G401 (cell line): ENCODE results near the gene ATP8B4. TPM values are rescaled to one million over a fixed set of nuclear protein-coding genes. Genes with fewer than 3 reads are reported as not detected.

Source experiments
- DNase-seq: peaks from one replicate; pipeline ENCODE4 v3.0.0-alpha.2; 2015; ENCODE audit warnings: low spot score
- in situ Hi-C: cut with HindIII; loops from 2 replicates; pipeline ENCODE4 v1.10.0; 2016; ENCODE audit warnings: low sequenced_read_pairs, mixed read lengths
- total RNA-seq: library from RNA; depleted of rRNA; stranded (reverse); fragments of >200 nt; shearing (Covaris generic); gene quantifications from 2 replicates; pipeline ENCODE4 v1.2.3, GENCODE V29; 2014

Gene ATP8B4
- total RNA-seq, 1 experiment from 2014 or later = 3.5 TPM

DNA sequence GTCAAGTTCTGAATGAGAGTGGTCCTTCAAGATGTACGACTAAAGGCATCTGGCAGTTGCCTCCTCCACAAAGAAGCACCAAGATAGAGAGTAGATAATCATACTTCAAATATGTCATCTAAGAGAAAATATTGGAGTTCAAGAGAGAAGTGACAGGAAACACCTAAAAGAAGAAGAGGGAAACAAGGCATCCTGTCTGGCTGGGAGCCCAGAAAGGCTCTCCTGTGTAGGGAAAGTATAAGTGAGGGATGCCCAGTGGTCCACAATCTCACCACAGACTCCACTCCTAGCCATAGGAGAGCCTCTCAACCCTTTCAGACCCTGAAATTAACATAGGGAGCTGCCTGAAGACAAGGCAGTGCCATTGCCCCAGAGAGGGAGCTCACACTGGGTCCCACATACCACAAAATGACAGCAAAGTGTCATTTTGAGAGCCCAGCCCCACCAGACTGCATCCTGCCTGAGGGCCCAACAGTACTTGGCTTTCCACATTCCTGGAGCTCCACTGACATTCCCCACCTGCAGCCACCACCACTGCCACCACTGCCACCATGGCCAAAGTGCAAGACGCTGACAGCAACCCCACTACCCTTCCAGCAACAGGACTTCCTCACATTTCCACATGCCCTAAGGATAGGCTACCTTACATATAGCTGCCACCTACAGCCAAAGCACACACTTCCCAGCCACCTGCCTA, 210.6 kb downstream of the ATP8B4 start:
- no peak for DNase-seq
- in situ Hi-C loops = no loop called here

DNA sequence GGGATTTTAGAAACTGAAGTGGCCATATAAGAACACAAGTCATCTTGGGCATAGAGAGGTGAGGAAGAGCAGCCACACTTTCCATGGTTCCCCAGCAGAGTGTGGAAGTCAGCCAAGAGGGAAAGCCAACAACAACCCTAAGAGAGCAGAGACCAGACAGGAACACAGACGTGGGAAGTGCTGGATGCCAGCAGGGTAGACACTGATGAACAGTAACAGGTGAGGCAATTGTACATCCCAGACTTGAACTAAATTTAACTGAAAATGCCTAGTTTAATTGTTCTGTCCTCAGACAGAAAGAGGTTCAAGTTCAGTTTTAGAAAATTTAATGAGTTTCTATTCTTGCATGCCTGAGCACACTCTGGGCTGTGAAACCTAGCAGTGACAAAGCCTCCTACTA, 212.1 kb downstream of the ATP8B4 start:
- in situ Hi-C loops = no loop called here
- no peak for DNase-seq

DNA sequence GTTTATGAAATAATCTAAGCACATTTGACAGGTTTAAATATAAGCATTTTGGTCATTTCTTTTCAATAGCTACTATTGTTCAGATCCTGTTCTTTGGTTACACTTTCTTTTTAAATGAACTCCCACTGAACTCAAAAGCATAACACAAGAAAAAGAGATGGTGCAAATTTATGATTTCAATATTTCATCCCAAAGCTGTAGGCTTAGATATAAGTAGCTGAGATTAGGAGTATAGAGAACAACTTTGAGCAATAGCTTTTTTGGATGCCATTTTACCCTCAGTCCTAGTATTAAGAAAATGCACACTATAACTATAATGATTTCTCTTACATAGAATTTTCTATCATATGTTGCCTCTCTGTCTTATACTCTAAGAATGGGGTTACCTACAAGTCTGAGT, 213.8 kb downstream of the ATP8B4 start:
- DNase-seq = no peak
- in situ Hi-C loops = no loop called here

DNA sequence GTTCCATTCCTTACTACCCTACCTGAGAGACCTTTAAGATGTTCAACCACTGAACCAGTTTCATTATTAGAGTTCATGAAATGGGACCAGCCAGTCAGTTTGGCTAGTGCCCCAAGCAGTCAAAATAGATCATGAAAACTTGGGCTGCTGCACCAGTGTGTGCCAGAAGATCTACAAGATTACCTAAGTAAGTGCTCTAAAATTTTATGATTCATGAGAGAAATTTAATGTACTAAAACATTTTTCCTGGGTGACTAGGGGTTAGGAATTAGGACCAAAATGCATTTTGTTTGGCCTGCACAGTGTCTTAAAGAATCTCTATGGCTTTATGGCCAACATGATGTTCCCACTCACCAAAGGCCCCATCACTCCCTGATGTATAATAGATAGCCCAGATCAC, 214.7 kb downstream of the ATP8B4 start:
- in situ Hi-C loops = no loop called here
- DNase-seq = no peak

DNA sequence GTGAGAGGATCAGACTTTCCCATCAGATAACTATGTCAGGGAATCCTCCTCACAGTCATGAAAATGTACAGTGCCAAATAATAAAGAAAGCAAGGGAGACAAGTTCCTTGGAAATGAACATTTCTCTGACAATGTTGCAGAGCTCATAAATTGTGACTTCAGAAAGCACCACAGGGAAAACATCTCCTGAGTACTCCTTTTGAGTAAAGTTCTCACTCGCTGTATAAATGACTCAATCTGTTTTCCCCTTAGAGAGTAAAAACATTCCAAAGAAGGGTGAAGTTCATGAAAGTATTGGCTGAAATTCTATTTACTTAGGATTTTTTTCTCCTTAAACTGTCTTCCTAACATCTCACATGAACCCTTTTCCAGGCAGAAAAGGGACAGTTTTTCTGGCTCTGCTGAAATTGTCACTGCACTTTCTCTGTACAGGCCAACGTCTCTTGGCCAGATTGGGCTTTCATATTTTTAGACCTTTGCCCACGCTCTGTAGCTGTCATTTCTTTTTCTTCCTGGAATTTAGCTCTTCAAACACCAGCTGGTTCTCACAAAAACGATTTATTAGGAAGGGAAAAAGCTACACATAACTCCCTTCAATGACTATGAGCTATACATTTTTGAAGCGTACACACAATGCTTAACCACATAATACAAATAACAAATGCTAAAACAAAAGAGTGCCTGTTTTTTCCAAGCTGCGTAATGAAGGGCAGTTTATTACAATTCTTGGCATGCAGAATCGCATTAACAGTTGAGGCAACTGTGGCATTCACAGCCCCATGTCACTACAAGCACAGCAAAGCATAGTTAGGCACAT, 216.1 kb downstream of the ATP8B4 start:
- DNase-seq = peak; percentile 22

DNA sequence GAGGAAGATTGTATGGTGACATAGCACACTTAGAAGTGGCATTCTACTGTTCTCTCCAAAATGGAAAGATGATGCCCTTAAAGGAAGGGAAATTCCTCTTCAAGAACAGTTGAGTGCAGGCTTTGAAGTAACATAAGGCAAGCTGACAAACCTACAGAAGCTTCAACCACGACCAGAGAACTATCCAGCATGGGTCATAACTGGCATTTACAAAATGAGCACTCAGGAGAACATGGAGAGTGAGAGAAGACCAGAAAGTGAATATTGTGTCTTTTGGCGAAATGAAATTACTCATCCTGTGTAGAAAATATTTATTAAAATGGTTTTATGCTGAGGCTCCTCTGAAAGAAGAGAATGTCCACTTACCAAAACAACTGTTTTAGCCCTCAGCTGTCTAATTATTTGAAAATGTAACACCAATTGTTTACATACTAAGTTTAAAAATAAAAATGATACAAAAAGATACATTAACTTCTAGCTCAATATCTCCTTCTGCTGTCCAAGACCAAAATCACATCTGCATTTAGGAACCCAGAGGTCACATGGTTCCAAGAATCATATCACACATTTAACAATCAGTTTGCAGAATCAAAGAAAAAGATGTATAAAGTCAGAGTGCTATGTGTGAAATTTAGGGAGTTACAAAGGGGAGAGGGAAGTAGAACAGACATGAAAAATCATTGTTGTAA, 216.9 kb downstream of the ATP8B4 start:
- no peak for DNase-seq
- in situ Hi-C loops = no loop called here

More for the DNA sequence above, 216.1 kb downstream of the ATP8B4 start:
- in situ Hi-C loops = no loop called here

DNA sequence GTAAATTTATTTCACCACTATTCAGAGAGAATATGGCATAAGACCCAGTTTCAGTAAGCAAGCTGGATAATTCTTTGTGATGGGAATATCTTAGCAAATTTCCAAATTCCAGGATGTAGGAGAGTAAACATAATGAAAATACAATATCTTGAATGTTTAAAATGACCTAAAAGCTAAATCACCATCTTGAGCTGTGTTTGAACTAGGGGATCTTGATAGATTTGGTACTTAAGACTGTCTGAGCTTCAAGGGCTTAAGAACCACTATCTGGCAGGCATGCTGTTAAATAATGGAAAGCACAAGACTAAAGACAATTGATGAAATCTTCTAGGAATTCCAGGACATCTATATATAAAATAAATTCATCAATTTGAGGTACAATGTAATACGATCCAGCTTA, 217.7 kb downstream of the ATP8B4 start:
- no peak for DNase-seq
- in situ Hi-C loops = no loop called here

DNA sequence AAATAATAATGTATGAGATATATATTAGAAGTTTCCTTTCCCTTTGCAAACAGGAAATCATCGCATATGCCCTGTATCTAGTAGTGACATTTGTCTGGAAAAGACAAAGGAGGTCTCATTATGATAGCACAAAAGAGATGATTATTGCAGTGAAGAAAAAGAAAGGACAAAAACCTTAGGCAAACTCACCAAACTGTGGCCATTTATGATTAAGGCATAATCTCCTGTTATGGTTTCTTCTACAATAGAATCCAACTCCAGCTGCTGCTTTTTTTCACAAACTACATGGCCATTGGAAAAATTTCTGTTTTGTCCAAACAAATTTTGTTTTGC, 218.2 kb downstream of the ATP8B4 start:
- no peak for DNase-seq
- in situ Hi-C loops = no loop called here

DNA sequence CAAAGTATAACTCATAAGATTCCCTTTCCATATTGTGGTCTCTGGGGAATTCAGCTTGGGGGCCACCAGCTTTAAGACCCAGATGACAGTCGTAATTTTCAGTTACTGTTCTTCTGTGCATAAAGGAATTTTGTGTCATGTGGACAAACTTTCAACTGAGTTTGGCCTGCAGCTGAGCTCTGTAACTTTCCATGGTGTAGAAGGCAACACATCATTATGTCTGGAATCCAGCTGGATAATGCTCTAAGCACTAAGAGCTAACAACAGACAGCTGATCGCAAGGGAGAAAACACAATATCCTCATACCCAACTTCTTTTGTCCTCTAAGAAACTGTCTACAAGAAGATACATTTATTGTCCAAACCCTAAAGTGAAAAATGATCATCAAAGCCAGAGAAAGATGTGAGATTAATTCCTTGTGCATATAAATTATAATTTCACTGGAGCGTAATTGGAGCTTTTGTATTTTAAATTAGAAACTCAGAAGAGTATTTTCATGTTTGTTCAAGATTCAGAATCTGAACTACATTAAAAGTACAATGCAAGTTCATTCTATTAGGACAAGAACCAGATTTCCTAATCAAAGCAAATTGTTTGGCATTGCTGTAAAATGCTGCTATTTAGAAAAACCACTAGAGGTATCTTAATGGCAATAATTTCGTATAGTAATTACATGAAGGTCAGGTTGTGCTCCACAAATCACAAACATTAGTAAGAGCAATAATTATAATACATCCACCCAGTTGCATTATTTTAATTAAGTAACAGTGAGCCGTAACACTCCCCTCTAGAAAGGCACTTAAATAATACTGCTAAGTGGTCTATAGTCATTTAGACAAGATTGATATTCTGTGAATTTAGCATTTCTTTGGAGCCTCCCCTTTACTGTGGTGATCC, 218.8 kb downstream of the ATP8B4 start:
- DNase-seq = no peak
- in situ Hi-C loops = no loop called here

DNA sequence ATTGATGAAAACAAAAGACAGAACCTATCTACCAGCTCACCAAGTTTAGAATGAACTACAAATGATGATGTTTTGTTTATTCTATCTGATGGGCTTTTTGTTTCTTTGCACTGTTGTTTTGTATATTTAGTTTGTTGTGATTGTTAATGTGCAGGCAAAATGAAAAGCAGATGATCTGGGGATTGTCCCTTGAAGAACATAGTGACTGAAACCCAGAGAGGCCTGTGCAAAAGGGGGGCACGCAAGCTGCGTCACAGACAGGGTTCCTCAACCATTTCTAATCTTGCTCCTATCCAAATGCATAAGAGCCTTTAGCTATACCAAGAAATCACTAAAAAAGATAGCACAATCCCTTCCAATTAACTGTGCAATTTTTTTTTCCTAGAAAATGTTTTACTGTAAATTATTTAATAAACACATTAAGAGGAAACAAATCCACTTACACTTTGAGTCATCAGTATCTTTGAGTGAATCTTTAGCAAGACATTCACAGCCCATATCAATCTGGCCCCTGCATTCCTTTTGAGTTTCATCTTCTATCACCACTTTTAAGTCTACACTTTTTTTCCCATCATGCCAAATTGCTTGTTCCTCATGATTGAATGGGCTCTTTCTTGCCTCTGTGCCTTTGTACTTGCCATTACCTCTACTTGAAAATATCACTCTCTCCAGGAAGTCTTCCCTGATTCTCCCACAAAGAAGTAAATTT, 220.3 kb downstream of the ATP8B4 start:
- no peak for DNase-seq
- in situ Hi-C loops = no loop called here

DNA sequence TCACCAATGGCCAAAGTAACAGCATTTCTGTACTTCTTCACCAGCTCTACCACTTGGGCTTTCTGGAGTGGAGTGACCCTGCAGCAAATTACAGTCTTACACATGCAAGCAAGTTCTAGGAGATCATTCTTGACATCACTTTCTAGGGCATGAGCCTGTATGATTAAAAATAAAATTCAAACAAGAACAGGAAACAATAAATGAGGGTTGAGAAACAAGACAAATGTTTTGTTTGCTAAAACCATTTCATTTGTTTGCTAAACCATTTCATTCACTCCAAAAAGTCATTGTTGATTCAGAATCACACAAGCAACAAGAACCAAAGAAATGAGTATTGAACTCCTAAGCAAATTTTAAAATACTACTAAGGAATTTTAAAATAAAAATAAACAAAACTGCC, 220.9 kb downstream of the ATP8B4 start:
- in situ Hi-C loops = no loop called here
- no peak for DNase-seq

DNA sequence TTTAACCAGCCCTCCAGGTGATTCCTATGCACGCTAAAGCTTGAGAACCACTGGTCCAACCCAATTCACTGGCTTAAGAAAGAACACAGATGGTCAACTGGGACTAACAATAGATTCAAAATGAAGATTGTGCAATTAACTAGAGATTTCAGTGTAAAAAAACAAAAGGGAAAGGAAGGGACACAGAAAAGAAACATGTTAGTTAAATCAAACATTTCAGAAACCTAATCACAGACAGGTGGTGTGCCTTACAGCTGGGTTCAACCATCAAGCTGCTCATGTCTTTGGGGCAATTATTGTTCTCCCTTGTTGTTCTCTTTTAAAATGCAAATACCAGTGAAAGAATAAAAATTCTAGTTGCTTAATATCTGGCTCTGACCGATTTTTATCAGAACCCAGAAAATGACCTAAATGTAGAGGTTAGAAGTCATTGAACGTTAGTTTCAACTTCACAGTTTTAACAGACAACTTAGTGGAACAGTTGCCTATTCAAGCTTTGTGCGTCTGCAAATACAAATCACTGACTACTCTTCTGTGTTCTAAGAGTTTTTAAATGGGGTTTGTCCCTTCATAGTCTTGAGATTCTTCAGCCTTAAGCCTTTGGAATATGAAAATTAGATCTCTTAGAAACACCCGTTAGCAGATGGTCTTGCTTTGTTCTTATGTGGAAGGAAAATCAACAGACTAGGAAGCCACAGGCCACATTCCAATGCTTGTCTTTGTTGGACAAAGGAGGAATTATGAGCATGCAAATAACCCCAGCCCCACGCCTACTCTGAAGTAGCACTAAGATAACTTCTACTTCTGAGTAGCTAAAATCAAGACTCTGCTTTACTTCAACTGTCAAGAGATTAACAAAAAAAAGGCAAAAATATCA, 223.4 kb downstream of the ATP8B4 start:
- in situ Hi-C loops = no loop called here
- DNase-seq = no peak

DNA sequence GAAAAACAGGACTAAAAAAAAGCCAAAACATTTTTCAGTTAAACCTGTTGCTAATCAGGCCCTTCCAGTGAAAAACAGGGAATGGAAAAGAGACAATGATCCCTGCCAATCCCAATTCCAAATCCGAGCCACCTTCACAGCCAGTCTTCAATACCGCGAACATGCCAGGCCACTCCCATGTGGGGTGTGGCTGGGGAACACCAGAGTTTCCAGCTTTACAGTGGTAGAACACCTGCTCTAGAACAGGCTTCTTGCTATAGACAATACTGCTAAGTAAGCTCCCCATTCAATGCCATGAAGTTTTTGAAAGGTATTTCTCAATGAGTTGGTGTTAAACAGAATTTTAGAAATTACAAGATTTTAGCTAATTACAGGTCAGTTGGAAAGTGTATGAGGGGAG, 228.3 kb downstream of the ATP8B4 start:
- DNase-seq = no peak
- in situ Hi-C loops = no loop called here

DNA sequence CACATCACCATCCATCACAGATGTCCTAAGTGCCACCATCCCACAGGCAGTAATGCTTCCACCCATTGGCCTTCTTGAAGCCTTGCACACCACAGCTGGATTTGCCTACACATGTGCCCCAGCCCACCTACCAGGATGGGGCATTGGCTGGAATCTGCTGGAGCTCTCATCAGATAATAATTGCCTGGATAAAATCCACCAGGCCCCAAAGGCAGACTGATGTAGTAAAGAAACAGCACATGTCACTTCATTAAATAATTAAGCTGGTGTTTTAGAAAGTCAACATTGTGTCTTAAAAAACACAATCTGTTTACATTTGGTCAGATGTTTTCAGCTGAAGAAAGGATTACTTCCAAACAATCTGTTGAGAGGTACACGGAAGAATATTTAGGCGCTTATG, 229.5 kb downstream of the ATP8B4 start:
- DNase-seq = no peak
- in situ Hi-C loops = no loop called here

DNA sequence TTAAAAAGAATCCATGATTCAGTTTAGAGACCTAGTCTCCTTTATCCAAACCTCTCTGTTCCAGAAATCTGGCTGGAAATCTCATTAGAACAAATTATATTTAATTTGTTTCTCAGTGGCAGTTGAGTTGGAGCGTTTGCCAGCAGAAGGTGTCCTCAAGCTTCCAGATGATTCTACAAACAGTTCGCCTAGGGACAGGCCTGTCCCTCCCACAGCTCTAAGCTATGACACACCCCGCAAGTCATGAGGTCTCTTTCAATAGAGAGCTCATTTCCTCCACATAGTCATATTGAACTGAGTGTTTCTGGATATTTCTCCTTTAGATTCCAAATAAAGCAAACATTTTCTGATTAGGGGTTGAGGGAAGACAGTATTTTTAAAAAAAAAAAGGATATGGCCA, 230.3 kb downstream of the ATP8B4 start:
- in situ Hi-C loops = no loop called here
- DNase-seq = no peak

DNA sequence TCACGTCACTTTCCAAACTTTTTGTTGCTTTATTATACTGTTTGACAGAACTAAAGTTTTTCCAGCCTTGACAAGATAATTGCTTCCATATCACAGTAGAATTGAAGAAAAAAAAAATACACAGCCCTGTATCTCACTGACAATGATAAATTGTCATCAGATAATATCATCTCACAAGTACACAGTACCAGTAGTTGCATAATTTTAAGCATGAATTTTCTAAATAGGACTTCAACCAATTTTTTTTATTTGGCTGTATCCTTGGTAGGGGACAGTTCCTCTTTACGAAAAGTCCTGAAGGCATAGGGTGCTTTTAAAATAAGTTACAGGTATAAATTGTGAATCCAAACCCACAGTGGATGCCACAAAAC, 230.7 kb downstream of the ATP8B4 start:
- in situ Hi-C loops = no loop called here
- no peak for DNase-seq

DNA sequence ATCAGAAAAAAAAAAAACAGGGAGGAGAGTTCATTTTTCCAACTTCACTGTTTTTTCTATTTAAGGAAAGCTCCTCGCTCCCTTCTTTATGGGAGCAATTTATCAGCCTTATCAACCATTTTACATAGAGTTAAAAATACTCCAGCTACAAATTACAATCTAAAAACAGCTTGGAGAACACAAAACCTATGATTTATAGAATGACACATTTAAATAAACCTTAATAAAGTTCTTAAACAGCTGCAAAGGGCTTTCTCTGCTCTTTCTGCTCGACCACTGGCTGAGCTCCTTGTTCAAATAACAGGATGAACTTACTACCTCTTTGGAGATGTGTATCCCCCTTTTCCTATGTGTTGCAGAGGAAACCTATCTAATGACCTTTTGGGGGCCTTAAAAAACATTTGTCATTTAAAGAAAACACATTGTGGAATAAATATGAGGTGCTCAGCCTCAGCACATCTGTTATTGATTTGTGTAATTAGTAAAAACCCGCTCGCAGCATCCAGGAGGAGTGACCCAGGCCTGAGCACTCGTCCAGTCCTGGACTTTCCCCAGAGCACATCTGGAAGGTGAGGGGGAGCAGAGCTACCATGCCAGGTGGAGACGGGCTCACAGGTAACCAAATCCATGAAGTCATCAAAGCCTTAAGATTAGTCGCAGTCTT, 231.2 kb downstream of the ATP8B4 start:
- in situ Hi-C loops = no loop called here
- no peak for DNase-seq

DNA sequence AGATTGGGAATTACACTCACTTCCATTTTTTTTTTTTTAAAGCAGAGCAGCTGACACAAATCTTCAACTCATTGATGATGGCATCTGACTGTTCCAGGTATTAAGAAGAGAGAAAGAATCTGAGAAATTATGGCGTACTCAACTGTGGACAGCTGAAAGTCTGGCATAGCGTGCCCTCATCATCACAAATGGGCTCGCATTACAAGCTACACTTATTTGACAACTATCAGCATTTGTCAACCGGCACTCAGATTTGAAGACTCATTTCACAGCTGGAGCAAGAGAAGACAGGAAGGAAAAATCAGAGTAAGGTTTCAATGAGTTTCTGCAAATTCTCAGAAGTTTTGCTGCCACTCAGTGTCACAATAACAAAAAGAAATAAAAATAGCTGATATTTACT, 235.9 kb downstream of the ATP8B4 start:
- in situ Hi-C loops = no loop called here
- DNase-seq = no peak
